ENCODE measurements around the gene POP4.

The POP4 gene

DNA sequence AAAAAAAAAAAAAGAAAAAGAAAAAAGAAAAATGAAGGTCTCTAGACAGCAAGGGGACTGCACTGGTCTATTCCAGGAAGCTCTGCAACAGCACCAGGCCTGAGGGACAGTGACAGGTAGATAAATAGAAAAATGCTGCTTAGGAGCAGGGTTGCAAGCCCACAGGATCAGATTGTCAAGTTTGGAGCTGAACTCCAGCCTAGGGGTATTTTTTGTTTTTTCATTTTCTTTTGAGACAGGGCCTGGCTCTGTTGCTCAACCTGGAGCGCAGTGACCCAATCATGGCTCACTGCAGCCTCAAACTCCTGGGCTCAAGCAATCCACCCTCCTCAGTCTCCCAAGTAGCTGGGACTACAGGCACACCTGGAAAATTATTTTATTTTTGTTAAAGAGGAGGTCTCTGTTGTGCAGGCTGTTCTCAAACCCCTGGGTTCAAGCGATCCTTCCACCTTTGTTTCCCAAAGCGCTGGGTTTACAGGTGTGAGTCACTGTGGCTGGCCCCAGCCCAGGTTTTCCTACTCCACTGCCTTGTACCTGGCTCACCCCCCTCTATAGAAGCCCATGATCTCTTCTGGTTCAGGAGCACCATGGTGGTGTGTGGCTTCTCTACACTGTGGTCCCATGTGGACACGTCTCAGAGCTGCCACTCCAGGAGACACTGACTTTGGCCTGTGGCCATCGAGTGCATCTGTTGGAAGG lies 23.9 kb downstream of the POP4 start:
- no peak for DNase-seq (ENCODE audit: low spot score)

DNA sequence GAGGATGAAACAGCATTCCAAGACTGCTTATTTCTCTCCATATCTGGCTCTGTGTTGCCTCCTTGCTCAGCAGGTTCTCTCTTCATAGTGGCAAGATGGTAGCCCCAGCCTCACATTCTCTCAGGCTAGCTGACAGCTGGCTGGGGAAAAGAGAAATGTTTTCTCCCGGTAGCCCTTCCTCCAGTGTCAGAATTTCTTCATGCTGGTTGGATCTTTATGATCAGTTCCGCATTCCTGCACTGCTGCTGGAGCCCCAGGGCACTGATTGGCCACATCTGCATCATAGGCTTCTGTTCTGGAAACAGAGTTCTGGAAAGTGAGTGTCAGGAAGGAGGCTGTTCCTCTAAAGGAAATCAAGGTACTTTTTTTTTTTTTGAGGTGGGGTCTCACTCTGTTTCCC lies 24.6 kb downstream of the POP4 start:
- DNase-seq (ENCODE audit: low spot score), result no peak

- DNase-seq (ENCODE audit: low spot score), result no peak
Observed at GRCh38 chr19:29631450-29631849, 25.4 kb downstream of the POP4 start.

DNA sequence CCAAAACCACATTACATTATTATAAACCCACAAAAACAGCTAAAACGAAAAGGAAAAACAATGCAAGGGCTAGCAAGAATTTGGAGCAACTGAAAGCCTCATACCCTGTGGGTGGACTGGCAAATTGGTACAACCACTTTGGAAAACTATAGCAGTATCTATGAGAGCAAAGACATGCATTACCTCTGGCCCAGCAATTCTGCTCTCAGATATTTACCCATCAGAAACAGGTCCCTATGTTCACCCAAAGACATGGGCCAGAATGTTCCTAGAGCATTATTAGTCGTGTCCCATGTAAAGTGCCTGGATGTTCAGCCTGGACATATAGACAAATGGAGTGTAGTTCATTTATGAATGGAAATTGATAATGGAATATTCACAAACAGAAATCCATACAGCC lies 27.9 kb downstream of the POP4 start:
- DNase-seq (ENCODE audit: low spot score), result no peak

DNA sequence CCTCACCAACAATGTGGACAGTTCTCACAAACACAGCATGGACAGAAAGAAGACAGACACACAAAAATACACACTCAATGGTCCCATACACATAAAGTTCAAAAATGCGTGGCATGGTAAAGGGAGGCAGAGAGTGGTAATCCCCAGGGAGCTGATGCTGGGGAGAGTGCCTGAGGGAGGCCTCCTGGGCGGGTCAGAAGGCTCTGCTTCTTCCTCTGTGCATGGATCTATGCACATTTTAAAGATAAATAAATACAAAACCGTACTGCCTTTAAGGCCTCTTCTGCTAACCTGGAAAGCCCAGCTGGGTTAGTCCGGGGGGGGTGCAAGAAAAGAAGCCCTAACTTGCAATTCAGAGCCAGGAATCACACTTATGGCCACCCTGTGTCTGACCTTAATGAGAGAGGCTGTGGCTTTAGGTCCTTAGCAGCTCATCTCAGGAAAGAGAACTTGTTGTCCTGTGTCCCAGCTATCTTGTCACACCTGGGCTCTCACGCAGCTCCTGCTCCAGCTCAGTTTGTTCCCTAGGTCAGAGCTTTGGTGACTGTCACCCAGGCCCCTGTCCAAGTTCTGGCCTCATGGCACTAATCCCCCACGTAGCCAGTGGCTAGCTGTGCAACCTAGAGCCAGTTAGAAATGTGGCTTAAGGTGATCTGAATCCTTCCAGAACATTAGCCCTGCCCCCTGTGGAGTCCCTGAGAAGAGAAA lies 28.5 kb downstream of the POP4 start:
- DNase-seq (ENCODE audit: low spot score), result no peak

- DNase-seq (ENCODE audit: low spot score), result no peak
Observed at GRCh38 chr19:29635963-29636362, 29.9 kb downstream of the POP4 start.

- no peak for DNase-seq (ENCODE audit: low spot score)
Observed at GRCh38 chr19:29636553-29637360, 30.7 kb downstream of the POP4 start.

- DNase-seq (ENCODE audit: low spot score), result no peak
Observed at GRCh38 chr19:29639086-29639485, 33.0 kb downstream of the POP4 start.

- DNase-seq (ENCODE audit: low spot score), result no peak
Observed at GRCh38 chr19:29640231-29640630, 34.1 kb downstream of the POP4 start.

- DNase-seq (ENCODE audit: low spot score), result no peak
Observed at GRCh38 chr19:29641597-29641996, 35.5 kb downstream of the POP4 start.

DNA sequence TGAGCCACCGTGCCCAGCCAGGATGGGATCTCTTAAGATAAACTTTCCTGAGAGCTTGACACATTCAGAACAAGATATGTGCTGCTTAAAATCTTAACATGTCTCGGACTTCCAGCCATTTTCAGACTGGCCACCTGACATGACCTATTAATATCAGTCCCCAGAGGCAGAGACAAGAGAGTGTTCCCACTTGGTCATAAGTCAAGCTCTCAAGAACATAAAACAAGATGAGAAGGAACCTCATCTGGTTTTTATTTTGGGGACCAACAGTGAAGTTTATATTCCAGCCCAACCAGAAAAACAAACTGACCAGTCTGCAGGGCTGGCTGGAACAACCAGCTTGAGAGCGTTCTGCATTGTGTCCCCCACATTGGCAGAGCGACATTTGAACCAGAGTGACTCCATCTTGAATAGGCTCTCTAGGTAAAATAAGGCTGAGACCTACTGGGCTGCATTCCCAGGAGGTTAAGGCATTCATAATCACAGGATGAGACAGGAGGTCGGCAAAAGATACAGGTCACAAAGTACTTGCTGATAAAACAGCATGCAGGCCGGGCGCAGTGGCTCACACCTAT lies 37.4 kb downstream of the POP4 start:
- no peak for DNase-seq (ENCODE audit: low spot score)

GRCh38 chr19:29644210-29644609 lies 38.1 kb downstream of the POP4 start:
- DNase-seq (ENCODE audit: low spot score), result no peak

- DNase-seq (ENCODE audit: low spot score), result no peak
Observed at GRCh38 chr19:29645491-29645867, 39.4 kb downstream of the POP4 start.

GRCh38 chr19:29645911-29646310 lies 39.8 kb downstream of the POP4 start:
- no peak for DNase-seq (ENCODE audit: low spot score)

DNA sequence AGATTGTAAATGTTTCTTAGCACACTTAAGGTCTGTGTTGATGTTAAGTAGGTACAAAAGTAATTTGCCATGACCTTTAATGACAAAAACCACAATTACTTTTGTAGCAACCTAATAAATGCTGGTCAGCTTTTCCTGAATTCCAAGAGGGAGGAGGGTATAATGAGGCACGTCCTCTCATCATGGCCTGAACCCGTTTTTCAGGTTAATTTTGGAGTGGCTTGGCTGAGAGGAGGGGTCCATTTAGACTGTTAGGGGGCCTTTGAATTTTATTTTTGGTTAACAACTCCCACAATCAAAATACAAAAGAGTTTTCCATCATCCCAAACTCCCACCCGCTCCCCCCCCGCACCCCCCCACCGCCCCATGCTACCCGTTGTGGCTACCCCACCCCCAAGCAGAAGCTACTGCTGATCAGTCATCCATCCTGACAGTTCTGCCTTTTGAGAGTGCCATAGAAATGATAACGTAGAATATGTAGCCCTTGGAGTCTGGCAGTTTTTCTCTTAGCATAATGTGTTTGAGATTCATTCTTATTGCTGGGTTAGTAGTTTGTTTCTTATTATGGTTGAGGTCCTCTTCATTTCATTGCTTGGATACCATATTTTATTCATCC lies 44.8 kb downstream of the POP4 start:
- no peak for DNase-seq (ENCODE audit: low spot score)

DNA sequence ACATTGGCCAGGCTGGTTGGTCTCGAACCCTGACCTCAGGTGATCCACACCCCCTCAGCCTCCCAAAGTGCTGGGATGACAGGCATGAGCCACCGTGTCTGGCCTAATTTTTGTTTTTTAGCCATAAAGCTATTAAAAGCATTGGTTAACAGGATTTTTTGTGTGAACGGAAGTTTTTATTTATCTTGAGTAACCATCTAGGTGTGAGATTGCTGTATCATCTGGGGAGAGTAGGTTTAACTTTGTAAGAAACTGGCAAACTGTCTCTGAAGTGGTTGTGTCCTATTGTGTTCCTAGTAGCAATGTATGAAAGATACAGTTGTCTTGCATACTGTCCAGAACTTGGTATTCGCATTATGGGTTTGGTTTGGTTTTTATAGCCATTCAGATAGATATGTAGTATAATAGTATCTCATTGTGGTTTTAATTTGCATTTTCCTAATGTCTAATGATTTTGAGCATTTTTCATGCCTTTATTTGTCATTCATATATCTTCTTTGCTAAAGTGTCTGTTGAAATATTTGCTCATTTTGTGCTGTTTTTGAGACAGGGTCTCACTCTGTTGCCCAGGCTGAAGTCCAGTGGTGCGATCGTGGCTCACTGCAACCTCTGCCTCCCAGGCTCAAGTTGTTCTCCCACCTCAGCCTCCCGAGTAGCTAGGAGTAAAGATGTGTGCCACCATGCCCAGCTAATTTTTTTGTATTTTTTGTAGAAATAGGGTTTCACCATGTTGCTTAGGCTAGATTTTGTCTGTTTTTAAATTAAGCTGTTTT lies 45.7 kb downstream of the POP4 start:
- no peak for DNase-seq (ENCODE audit: low spot score)

DNA sequence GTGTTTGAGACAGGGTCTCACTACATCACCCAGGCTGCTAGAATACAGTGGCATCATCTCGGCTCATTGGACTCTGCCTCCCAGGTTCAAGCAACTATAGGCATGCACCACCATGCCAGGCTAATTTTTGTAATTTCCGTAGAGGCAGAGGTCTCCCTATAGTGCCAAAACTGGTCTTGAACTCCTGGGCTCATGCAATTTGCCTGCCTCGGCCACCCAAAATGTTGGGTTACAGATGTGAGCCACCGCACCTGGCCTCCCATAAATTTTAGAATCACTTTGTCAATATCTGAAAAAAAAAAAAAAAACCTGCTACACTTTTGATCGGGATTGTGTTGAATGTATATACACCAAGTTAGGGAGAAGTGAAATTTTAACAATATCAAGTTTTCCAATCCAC lies 47.3 kb downstream of the POP4 start:
- no peak for DNase-seq (ENCODE audit: low spot score)

DNA sequence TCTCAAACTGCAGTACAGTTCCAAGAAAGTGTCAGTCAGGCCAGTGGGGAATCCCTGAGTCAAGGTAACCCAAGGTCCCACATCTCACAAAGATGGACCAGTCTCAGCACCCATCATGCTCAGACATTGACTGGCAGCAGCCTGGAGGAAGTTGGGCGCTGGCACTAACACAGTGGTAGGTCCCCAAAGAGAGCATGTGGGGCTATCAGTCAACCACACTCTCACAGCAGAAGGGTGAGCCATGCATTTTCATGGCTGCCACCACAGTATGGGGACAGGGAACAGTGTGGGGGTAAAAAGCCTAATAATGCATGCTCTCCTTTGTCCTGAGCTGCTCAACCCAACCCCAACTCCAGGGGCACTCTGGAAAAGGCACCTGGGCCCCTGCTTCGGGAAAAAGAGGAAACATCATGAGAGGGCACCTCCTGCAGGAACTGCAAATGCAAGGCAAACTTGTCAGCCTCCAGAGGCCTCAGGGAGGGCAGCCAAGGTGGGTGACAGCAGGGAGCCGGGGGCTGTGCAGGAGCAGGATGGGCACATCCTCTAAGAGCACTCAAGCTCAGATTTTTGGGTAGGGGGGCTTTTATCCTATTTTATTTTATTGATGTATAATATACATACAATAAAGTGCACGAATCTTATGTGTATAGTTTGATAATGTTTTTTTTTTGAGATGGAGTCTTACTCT lies 49.7 kb downstream of the POP4 start:
- DNase-seq (ENCODE audit: low spot score), result no peak

GRCh38 chr19:29658221-29658991 lies 52.3 kb downstream of the POP4 start:
- no peak for DNase-seq (ENCODE audit: low spot score)

- DNase-seq (ENCODE audit: low spot score), result no peak
Observed at GRCh38 chr19:29660835-29661234, 54.8 kb downstream of the POP4 start.

Data from globus pallidus (tissue), 1 donor.